Choroid plexus epithelial cell (primary cell): ENCODE measurements around the gene PARD3B.

ENCODE experiments used
- DNase-seq: peaks from one replicate; pipeline ENCODE4 v3.0.0-alpha.2; 2010; ENCODE audit warnings: low read depth
- H3K4me3 ChIP-seq: 2 replicates; pipeline ENCODE4 v1.5.1; 2011; ENCODE audit warnings: low read depth, mild to moderate bottlenecking, control low read depth, low read length, moderate library complexity
- TF ChIP-seq, protein P1 (sequence below): conservative IDR thresholded peaks from 2 replicates; pipeline ENCODE4 v1.5.1; 2011; ENCODE audit warnings: low read depth, mild to moderate bottlenecking, control low read depth, inconsistent platforms, low read length, moderate library complexity

PARD3B gene

GRCh38 chr2:205284334-205284733 is 739.1 kb downstream of the PARD3B start:
- no peak overlapping the region for H3K4me3 ChIP-seq
- TF ChIP-seq, protein P1, sequence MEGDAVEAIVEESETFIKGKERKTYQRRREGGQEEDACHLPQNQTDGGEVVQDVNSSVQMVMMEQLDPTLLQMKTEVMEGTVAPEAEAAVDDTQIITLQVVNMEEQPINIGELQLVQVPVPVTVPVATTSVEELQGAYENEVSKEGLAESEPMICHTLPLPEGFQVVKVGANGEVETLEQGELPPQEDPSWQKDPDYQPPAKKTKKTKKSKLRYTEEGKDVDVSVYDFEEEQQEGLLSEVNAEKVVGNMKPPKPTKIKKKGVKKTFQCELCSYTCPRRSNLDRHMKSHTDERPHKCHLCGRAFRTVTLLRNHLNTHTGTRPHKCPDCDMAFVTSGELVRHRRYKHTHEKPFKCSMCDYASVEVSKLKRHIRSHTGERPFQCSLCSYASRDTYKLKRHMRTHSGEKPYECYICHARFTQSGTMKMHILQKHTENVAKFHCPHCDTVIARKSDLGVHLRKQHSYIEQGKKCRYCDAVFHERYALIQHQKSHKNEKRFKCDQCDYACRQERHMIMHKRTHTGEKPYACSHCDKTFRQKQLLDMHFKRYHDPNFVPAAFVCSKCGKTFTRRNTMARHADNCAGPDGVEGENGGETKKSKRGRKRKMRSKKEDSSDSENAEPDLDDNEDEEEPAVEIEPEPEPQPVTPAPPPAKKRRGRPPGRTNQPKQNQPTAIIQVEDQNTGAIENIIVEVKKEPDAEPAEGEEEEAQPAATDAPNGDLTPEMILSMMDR, result no peak
- no peak for DNase-seq

- DNase-seq, result no peak
- TF ChIP-seq, protein P1, result no peak
- H3K4me3 ChIP-seq, result no peak overlapping the region
Observed at GRCh38 chr2:205287316-205287715, 742.0 kb downstream of the PARD3B start.

DNA sequence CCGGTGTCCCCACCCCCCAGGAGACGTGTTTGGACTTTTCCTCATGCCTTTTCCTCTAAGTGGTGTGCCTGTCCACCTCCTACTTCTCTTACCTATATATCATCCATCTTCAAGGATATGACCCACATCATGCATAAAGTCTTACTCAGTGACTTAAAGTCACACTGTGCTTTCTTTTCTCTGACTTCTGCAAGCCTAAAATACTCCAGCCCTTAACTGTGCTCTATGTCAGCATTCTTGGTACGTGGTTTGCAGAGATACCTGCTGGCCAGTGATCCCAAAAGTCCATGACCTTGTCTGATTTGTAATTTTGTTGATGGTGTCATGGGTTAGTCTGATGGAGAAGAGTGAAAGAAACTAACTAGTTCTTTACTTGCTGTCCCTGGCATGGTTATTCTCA is 743.4 kb downstream of the PARD3B start:
- no peak for DNase-seq
- no peak overlapping the region for H3K4me3 ChIP-seq
- TF ChIP-seq, protein P1, result no peak

GRCh38 chr2:205290299-205290698 is 745.0 kb downstream of the PARD3B start:
- no peak for DNase-seq
- TF ChIP-seq, protein P1, result no peak
- no peak overlapping the region for H3K4me3 ChIP-seq

GRCh38 chr2:205292665-205293295 is 747.5 kb downstream of the PARD3B start:
- TF ChIP-seq, protein P1, result no peak
- no peak for DNase-seq
- H3K4me3 ChIP-seq, result no peak overlapping the region

DNA sequence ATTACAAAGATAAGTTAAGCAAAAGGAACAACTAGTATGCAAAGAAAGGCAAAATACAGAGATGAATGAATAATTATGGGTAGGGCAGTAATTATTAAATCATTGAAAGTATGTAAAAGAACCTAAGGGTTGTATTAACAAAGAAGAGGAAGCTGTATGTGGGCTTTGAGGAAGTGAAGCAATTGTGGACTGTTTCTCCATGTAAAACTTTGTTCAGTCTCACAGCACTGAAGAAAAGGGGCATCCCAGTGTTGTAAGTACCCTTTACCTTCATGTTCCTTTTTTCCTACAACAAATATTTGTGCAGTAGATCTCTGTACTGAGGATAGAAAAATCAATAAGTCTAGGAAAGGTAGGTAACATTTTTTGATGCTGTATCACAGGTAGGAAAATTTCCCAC is 748.3 kb downstream of the PARD3B start:
- no peak overlapping the region for H3K4me3 ChIP-seq
- no peak for DNase-seq
- TF ChIP-seq, protein P1, result no peak

DNA sequence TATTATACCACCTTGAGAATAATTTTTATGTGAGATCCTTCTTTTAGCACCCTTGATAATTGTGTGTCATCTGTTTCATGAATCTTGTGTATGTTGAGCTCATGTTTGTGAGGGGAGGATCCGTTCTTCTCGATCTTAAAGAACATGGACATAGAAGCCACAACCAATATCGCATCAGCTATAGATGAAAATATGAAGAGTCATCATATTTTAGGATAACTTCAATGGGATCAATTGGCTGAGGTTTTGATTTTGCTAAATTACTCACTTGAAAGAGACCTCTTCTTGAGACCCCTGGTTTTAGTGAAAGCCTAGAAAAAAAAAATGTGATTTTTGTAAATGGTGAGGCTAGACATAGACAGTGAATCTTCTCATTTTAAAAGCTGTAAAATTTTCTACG is 751.7 kb downstream of the PARD3B start:
- H3K4me3 ChIP-seq, result no peak overlapping the region
- DNase-seq, result no peak
- TF ChIP-seq, protein P1, result no peak
